ENCODE data around the gene DNAAF5. TPM values are rescaled to one million over a fixed set of nuclear protein-coding genes. Genes with fewer than 3 reads are reported as not detected.

The DNAAF5 gene
- total and polyA plus RNA-seq, 2 of the 13 experiments (the other 11 are each of a cell fraction or from before 2014, with no cell fraction given): 11.9 to 21.5 TPM

DNA sequence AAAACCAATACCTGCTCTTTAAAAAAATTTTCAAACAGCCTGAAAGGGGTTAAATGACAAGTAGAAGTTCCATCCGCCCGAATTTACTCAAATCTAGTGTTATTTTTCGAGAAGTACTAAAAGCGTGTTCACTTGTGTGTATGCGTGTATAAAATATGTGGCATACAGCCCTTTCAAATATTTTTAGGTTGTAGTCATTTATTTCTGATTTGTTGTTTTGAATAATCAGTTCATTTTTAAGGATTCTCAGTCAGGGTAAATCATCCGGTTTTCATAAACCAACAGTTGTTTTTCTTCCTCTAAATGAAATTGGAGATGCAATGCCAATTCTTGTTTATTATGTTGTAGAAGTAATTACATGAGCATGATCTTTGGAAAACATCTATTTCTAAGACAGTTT, 98.9 kb downstream of the DNAAF5 start (continued):
- TF ChIP-seq, protein P1, sequence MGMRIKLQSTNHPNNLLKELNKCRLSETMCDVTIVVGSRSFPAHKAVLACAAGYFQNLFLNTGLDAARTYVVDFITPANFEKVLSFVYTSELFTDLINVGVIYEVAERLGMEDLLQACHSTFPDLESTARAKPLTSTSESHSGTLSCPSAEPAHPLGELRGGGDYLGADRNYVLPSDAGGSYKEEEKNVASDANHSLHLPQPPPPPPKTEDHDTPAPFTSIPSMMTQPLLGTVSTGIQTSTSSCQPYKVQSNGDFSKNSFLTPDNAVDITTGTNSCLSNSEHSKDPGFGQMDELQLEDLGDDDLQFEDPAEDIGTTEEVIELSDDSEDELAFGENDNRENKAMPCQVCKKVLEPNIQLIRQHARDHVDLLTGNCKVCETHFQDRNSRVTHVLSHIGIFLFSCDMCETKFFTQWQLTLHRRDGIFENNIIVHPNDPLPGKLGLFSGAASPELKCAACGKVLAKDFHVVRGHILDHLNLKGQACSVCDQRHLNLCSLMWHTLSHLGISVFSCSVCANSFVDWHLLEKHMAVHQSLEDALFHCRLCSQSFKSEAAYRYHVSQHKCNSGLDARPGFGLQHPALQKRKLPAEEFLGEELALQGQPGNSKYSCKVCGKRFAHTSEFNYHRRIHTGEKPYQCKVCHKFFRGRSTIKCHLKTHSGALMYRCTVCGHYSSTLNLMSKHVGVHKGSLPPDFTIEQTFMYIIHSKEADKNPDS (CRISPR knock-in tag; IDR thresholded peaks at IDR 0.05): no peak
- TF ChIP-seq ZFAT (CRISPR knock-in tag; conservative IDR thresholded peaks at IDR 0.05) (no peak), GATAD2A (CRISPR knock-in tag; IDR thresholded peaks at IDR 0.05) (no peak), HOXA5 (CRISPR knock-in tag; IDR thresholded peaks at IDR 0.05) (no peak), ZNF12 (CRISPR knock-in tag; IDR thresholded peaks at IDR 0.05) (no peak), ZKSCAN5 (CRISPR knock-in tag; IDR thresholded peaks at IDR 0.05) (no peak), MEF2D (CRISPR knock-in tag; IDR thresholded peaks at IDR 0.05) (no peak)
- TF ChIP-seq, protein P2, sequence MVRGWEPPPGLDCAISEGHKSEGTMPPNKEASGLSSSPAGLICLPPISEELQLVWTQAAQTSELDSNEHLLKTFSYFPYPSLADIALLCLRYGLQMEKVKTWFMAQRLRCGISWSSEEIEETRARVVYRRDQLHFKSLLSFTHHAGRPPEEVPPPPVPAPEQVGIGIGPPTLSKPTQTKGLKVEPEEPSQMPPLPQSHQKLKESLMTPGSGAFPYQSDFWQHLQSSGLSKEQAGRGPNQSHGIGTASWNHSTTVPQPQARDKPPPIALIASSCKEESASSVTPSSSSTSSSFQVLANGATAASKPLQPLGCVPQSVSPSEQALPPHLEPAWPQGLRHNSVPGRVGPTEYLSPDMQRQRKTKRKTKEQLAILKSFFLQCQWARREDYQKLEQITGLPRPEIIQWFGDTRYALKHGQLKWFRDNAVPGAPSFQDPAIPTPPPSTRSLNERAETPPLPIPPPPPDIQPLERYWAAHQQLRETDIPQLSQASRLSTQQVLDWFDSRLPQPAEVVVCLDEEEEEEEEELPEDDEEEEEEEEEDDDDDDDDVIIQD (CRISPR knock-in tag; IDR thresholded peaks at IDR 0.05; ENCODE audit: low read depth): no peak
- TF ChIP-seq, protein P3, sequence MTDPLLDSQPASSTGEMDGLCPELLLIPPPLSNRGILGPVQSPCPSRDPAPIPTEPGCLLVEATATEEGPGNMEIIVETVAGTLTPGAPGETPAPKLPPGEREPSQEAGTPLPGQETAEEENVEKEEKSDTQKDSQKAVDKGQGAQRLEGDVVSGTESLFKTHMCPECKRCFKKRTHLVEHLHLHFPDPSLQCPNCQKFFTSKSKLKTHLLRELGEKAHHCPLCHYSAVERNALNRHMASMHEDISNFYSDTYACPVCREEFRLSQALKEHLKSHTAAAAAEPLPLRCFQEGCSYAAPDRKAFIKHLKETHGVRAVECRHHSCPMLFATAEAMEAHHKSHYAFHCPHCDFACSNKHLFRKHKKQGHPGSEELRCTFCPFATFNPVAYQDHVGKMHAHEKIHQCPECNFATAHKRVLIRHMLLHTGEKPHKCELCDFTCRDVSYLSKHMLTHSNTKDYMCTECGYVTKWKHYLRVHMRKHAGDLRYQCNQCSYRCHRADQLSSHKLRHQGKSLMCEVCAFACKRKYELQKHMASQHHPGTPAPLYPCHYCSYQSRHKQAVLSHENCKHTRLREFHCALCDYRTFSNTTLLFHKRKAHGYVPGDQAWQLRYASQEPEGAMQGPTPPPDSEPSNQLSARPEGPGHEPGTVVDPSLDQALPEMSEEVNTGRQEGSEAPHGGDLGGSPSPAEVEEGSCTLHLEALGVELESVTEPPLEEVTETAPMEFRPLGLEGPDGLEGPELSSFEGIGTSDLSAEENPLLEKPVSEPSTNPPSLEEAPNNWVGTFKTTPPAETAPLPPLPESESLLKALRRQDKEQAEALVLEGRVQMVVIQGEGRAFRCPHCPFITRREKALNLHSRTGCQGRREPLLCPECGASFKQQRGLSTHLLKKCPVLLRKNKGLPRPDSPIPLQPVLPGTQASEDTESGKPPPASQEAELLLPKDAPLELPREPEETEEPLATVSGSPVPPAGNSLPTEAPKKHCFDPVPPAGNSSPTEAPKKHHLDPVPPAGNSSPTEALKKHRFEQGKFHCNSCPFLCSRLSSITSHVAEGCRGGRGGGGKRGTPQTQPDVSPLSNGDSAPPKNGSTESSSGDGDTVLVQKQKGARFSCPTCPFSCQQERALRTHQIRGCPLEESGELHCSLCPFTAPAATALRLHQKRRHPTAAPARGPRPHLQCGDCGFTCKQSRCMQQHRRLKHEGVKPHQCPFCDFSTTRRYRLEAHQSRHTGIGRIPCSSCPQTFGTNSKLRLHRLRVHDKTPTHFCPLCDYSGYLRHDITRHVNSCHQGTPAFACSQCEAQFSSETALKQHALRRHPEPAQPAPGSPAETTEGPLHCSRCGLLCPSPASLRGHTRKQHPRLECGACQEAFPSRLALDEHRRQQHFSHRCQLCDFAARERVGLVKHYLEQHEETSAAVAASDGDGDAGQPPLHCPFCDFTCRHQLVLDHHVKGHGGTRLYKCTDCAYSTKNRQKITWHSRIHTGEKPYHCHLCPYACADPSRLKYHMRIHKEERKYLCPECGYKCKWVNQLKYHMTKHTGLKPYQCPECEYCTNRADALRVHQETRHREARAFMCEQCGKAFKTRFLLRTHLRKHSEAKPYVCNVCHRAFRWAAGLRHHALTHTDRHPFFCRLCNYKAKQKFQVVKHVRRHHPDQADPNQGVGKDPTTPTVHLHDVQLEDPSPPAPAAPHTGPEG (CRISPR knock-in tag; IDR thresholded peaks at IDR 0.05): no peak
- TF ChIP-seq, protein P4, sequence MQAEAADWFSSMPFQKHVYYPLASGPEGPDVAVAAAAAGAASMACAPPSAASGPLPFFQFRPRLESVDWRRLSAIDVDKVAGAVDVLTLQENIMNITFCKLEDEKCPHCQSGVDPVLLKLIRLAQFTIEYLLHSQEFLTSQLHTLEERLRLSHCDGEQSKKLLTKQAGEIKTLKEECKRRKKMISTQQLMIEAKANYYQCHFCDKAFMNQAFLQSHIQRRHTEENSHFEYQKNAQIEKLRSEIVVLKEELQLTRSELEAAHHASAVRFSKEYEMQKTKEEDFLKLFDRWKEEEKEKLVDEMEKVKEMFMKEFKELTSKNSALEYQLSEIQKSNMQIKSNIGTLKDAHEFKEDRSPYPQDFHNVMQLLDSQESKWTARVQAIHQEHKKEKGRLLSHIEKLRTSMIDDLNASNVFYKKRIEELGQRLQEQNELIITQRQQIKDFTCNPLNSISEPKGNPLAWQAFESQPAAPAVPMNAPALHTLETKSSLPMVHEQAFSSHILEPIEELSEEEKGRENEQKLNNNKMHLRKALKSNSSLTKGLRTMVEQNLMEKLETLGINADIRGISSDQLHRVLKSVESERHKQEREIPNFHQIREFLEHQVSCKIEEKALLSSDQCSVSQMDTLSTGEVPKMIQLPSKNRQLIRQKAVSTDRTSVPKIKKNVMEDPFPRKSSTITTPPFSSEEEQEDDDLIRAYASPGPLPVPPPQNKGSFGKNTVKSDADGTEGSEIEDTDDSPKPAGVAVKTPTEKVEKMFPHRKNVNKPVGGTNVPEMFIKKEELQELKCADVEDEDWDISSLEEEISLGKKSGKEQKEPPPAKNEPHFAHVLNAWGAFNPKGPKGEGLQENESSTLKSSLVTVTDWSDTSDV (CRISPR knock-in tag; IDR thresholded peaks at IDR 0.05): no peak
- TF ChIP-seq, protein P5, sequence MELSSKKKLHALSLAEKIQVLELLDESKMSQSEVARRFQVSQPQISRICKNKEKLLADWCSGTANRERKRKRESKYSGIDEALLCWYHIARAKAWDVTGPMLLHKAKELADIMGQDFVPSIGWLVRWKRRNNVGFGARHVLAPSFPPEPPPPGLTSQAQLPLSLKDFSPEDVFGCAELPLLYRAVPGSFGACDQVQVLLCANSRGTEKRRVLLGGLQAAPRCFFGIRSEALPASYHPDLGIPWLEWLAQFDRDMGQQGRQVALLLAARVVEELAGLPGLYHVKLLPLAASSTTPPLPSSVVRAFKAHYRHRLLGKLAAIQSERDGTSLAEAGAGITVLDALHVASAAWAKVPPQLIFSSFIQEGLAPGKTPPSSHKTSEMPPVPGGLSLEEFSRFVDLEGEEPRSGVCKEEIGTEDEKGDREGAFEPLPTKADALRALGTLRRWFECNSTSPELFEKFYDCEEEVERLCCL (CRISPR knock-in tag; IDR thresholded peaks at IDR 0.05; ENCODE audit: borderline replicate concordance): no peak

Data from HepG2 (cell line).